BLaER1 treated with 17β-estradiol and CSF1 and Interleukin-3, amounts not matched to agents 10 nM and 100 nM (cell line): Measurements from ENCODE around the gene SARNP.
A peak's percentile ranks its signal among the peaks of the same experiment; 100 is the strongest.

Source experiments
- H3K27ac ChIP-seq, 11 experiments: shearing (Covaris generic); formaldehyde crosslinking; 2 replicates each; pipeline ENCODE4 v1.8.1; 2022
- H3K27me3 ChIP-seq, 11 experiments: shearing (Covaris generic); formaldehyde crosslinking; 2 replicates each; pipeline ENCODE4 v1.8.1; 2022
- H3K36me3 ChIP-seq, 11 experiments: shearing (Covaris generic); formaldehyde crosslinking; 2 replicates each; pipeline ENCODE4 v1.8.1; 2022
- H3K4me1 ChIP-seq, 10 experiments: shearing (Covaris generic); formaldehyde crosslinking; 2 replicates each; pipeline ENCODE4 v1.8.1; 2022
- H3K4me2 ChIP-seq, 11 experiments: shearing (Covaris generic); formaldehyde crosslinking; 2 replicates each; pipeline ENCODE4 v1.8.1; 2022
- H3K4me3 ChIP-seq, 10 experiments: shearing (Covaris generic); formaldehyde crosslinking; 2 replicates each; pipeline ENCODE4 v1.8.1; 2022
- H3K9ac ChIP-seq, 11 experiments: shearing (Covaris generic); formaldehyde crosslinking; 2 replicates each; pipeline ENCODE4 v1.8.1; 2022
- H3K9me3 ChIP-seq, 11 experiments: shearing (Covaris generic); formaldehyde crosslinking; replicated peaks in 1 of 11; 2 replicates each; pipeline ENCODE4 v1.8.1; 2022
- H4K20me1 ChIP-seq, 11 experiments: shearing (Covaris generic); formaldehyde crosslinking; 2 replicates each; pipeline ENCODE4 v1.8.1; 2022
- Cebpa-rat ChIP-seq, 11 experiments: shearing (Covaris generic); IDR thresholded peaks; 2 replicates each; pipeline ENCODE4 v1.8.1; 2022

The SARNP gene

GRCh38 chr12:55830601-55831446 lies 13.3 kb upstream of the SARNP start:
- peaks cover 47 to 58% (median 51%) of the 10 kb centered on the region in 10 experiments for H3K4me1 ChIP-seq
- no peak for TF ChIP-seq Cebpa-rat (IDR thresholded peaks at IDR 0.05)
- H4K20me1 ChIP-seq, result peaks cover 0 to 1% (median 0%) of the 10 kb centered on the region in 11 experiments; a peak in 3 of 22 replicates
- H3K27ac ChIP-seq, result peak overlapping the region; percentile 71 to 89 (median 80)
- peak overlapping the region; percentile 83 to 93 (median 87) for H3K9ac ChIP-seq
- peaks cover 0 to 27% (median 14%) of the 10 kb centered on the region in 11 experiments; a peak in 14 of 22 replicates for H3K36me3 ChIP-seq
- no peaks in the 10 kb centered on the region; a peak in 1 of 22 replicates for H3K27me3 ChIP-seq
- H3K9me3 ChIP-seq, result no peaks in the 10 kb centered on the region
- H3K4me3 ChIP-seq, result peak overlapping the region; percentile 78 to 95 (median 90)
- peak overlapping the region; percentile 83 to 99 (median 95) for H3K4me2 ChIP-seq

DNA sequence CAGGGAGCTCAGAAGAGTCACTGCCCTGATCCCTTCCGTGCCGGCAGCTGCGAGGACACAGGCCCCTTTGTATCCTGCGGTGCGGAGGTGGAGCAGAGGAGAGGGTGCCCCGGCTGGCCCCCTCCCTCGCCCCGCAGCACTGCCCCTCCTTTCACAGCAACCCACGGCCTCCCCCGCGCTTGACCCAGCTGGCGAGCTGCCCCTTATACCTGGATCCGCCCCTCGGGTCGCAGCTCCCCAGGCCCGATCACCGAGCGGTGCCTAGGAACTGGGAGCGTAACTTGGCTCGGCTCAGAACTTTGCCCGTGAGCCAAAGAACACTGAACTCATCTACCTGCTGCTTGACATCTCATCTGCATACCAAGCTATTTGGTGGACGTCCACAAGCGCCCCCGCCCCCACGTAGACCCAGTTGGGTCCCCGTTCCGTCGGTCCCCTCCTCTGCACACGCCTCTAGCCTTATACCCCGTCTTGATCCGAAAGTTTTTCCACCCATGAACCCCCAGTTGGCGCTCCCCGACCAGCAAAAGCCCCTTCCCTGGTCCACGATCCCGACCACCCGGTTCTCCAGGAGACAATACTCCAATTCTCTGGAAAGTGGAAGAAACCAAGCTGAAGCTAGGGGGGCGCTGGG lies 12.6 kb upstream of the SARNP start:
- peak overlapping the region; percentile 78 to 95 (median 90) for H3K4me3 ChIP-seq
- peaks cover 54 to 62% (median 58%) of the 10 kb centered on the region in 10 experiments for H3K4me1 ChIP-seq
- TF ChIP-seq Cebpa-rat (IDR thresholded peaks at IDR 0.05), result no peak
- H4K20me1 ChIP-seq, result peaks cover 0 to 5% (median 2%) of the 10 kb centered on the region in 11 experiments; a peak in 7 of 22 replicates
- H3K27ac ChIP-seq, result peak overlapping the region; percentile 71 to 89 (median 80)
- no peaks in the 10 kb centered on the region; a peak in 1 of 22 replicates for H3K27me3 ChIP-seq
- H3K9ac ChIP-seq, result peak overlapping the region; percentile 83 to 93 (median 87)
- H3K9me3 ChIP-seq, result no peaks in the 10 kb centered on the region
- peaks cover 0 to 33% (median 14%) of the 10 kb centered on the region in 11 experiments; a peak in 15 of 22 replicates for H3K36me3 ChIP-seq
- H3K4me2 ChIP-seq, result peak overlapping the region; percentile 83 to 99 (median 95)

DNA sequence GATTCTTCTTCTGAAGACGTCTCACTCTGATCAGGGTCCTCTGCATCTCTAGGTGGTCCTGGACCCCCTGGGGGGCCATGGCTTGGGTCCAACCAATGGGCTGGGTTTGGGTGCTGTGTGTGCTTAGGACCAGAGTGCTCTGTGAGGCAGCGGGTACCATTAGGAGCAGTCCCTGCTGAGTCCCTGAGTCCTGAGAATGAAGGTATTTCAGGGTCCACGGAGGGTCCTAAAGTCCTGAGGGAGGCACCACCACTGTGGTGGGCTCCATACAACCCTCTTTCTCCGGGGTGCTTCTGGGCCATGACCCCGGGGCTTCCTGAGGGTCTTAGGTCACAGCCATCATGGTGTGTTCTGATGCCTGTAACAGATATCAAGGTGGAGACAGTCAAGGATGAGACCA lies 10.8 kb upstream of the SARNP start:
- Histone ChIP-seq H3K27me3 (no peaks in the 10 kb centered on the region; a peak in 1 of 22 replicates), H3K27ac (peak overlapping the region; percentile 75 to 89 (median 81); a peak in 20 of 22 replicates), H3K9ac (peak overlapping the region in 10 of 11 experiments; percentile 83 to 93 (median 87); a peak in 20 of 22 replicates), H3K4me3 (peak overlapping the region; percentile 78 to 95 (median 90)), H3K4me2 (peak overlapping the region; percentile 77 to 96 (median 88)), H3K36me3 (peaks cover 7 to 50% (median 29%) of the 10 kb centered on the region in 11 experiments; a peak in 19 of 22 replicates), H3K9me3 (no peaks in the 10 kb centered on the region), H3K4me1 (peaks cover 65 to 75% (median 72%) of the 10 kb centered on the region in 10 experiments), H4K20me1 (peaks cover 0 to 21% (median 8%) of the 10 kb centered on the region in 11 experiments; a peak in 8 of 22 replicates)
- no peak for TF ChIP-seq Cebpa-rat (IDR thresholded peaks at IDR 0.05)

GRCh38 chr12:55827806-55828205 lies 10.3 kb upstream of the SARNP start:
- Histone ChIP-seq H3K9ac (peak overlapping the region in 10 of 11 experiments; percentile 3 to 88 (median 61); a peak in 15 of 22 replicates), H3K36me3 (peaks cover 12 to 56% (median 35%) of the 10 kb centered on the region in 11 experiments), H3K4me2 (peak overlapping the region; percentile 77 to 96 (median 88)), H3K4me3 (peak overlapping the region; percentile 27 to 95 (median 88); a peak in 16 of 20 replicates), H3K27me3 (no peaks in the 10 kb centered on the region; a peak in 1 of 22 replicates), H3K27ac (peak overlapping the region in 9 of 11 experiments; percentile 5 to 89 (median 81); a peak in 10 of 22 replicates), H3K4me1 (peaks cover 65 to 75% (median 72%) of the 10 kb centered on the region in 10 experiments), H3K9me3 (no peaks in the 10 kb centered on the region), H4K20me1 (peaks cover 0 to 26% (median 9%) of the 10 kb centered on the region in 11 experiments; a peak in 8 of 22 replicates)
- TF ChIP-seq Cebpa-rat (IDR thresholded peaks at IDR 0.05), result no peak

GRCh38 chr12:55824726-55825125 lies 7.2 kb upstream of the SARNP start:
- peaks cover 43 to 86% (median 66%) of the 10 kb centered on the region in 11 experiments for H3K36me3 ChIP-seq
- peak overlapping the region in 3 of 10 experiments; percentile 2 to 17 (median 13); a peak in 4 of 20 replicates for H3K4me3 ChIP-seq
- no peaks in the 10 kb centered on the region for H3K9me3 ChIP-seq
- peaks cover 45 to 57% (median 51%) of the 10 kb centered on the region in 10 experiments for H3K4me1 ChIP-seq
- peaks cover 0 to 40% (median 16%) of the 10 kb centered on the region in 11 experiments; a peak in 12 of 22 replicates for H4K20me1 ChIP-seq
- peak overlapping the region; percentile 42 to 96 (median 85) for H3K4me2 ChIP-seq
- peak overlapping the region in 9 of 11 experiments; percentile 10 to 63 (median 40); a peak in 12 of 22 replicates for H3K9ac ChIP-seq
- no peaks in the 10 kb centered on the region for H3K27me3 ChIP-seq
- H3K27ac ChIP-seq, result no peak overlapping the region
- TF ChIP-seq Cebpa-rat (IDR thresholded peaks at IDR 0.05), result no peak

GRCh38 chr12:55823419-55823818 lies 5.9 kb upstream of the SARNP start:
- Histone ChIP-seq H3K4me2 (no peak overlapping the region), H3K4me1 (peaks cover 51 to 64% (median 58%) of the 10 kb centered on the region in 10 experiments), H3K27me3 (no peaks in the 10 kb centered on the region), H4K20me1 (peaks cover 0 to 52% (median 16%) of the 10 kb centered on the region in 11 experiments; a peak in 13 of 22 replicates), H3K9ac (peak overlapping the region in 2 of 11 experiments; percentile 20 to 40; a peak in 2 of 22 replicates), H3K36me3 (peaks cover 52 to 96% (median 76%) of the 10 kb centered on the region in 11 experiments), H3K9me3 (no peaks in the 10 kb centered on the region), H3K27ac (no peak overlapping the region), H3K4me3 (no peak overlapping the region)
- no peak for TF ChIP-seq Cebpa-rat (IDR thresholded peaks at IDR 0.05)

- no peak overlapping the region for H3K4me3 ChIP-seq
- H3K36me3 ChIP-seq, result peaks cover 52 to 84% (median 65%) of the 10 kb centered on the region in 11 experiments
- H3K9ac ChIP-seq, result no peak overlapping the region
- peaks cover 0 to 53% (median 16%) of the 10 kb centered on the region in 11 experiments; a peak in 13 of 22 replicates for H4K20me1 ChIP-seq
- TF ChIP-seq Cebpa-rat (IDR thresholded peaks at IDR 0.05), result no peak
- H3K4me2 ChIP-seq, result no peak overlapping the region
- no peaks in the 10 kb centered on the region for H3K27me3 ChIP-seq
- H3K4me1 ChIP-seq, result peaks cover 41 to 52% (median 46%) of the 10 kb centered on the region in 10 experiments
- no peak overlapping the region for H3K27ac ChIP-seq
- no peaks in the 10 kb centered on the region for H3K9me3 ChIP-seq
Measured at GRCh38 chr12:55822228-55822627, 4.7 kb upstream of the SARNP start.

DNA sequence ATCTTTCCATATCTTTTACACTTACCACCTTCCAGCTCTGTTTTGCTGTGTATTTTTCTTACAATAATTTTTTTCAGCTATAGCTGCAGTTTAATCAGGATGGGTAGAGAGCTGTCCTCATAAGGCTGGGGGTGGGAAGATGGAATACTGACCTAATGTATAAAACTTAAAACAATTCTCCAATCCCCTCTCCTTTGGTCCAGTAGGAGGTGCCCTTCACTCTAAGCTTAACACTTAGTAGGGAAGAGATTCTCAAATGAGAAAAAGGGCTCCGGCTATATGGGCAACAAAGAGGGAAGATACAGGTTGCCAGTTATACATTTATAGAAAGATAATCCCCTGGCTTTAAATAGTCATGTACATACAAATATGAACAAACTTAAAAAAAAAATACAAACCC lies 3.2 kb upstream of the SARNP start:
- Histone ChIP-seq H3K4me2 (no peak overlapping the region), H3K4me1 (peaks cover 29 to 45% (median 39%) of the 10 kb centered on the region in 10 experiments), H3K9me3 (no peaks in the 10 kb centered on the region), H3K27ac (no peak overlapping the region), H3K27me3 (no peaks in the 10 kb centered on the region), H3K9ac (no peak overlapping the region; a peak in 2 of 22 replicates), H3K36me3 (peaks cover 52 to 72% (median 60%) of the 10 kb centered on the region in 11 experiments), H4K20me1 (peaks cover 1 to 62% (median 24%) of the 10 kb centered on the region in 11 experiments; a peak in 20 of 22 replicates), H3K4me3 (no peak overlapping the region)
- no peak for TF ChIP-seq Cebpa-rat (IDR thresholded peaks at IDR 0.05)
